ENCODE results near the gene SERPINA3.
"Not testable (repeated sequence)": the region's sequence is repeated elsewhere in the genome, so short reads cannot be mapped to it uniquely, and the experiment has no call there.

The SERPINA3 gene

DNA sequence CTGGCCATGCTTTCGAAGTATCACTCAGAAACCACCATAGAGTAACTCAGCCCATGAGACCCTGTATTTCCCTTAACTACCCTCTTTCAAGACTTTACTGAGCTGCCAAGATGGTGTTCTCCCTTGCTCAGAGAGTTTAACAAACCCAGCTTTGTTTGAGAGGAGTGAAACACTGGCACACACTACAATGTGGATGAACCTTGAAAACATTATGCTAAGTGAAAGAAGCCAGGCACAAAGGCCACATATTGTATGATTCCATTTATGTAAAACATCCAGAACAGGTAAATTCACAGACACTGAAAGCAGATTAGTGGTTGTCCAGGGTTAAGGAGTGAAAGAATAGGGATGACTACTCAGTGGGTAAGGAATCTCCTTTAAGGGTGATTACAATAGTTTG is 18.9 kb downstream of the SERPINA3 start:
- no peak for DNase-seq (ENCODE audit: low read depth in 2 of 3, low spot score in 1 of 3)

DNA sequence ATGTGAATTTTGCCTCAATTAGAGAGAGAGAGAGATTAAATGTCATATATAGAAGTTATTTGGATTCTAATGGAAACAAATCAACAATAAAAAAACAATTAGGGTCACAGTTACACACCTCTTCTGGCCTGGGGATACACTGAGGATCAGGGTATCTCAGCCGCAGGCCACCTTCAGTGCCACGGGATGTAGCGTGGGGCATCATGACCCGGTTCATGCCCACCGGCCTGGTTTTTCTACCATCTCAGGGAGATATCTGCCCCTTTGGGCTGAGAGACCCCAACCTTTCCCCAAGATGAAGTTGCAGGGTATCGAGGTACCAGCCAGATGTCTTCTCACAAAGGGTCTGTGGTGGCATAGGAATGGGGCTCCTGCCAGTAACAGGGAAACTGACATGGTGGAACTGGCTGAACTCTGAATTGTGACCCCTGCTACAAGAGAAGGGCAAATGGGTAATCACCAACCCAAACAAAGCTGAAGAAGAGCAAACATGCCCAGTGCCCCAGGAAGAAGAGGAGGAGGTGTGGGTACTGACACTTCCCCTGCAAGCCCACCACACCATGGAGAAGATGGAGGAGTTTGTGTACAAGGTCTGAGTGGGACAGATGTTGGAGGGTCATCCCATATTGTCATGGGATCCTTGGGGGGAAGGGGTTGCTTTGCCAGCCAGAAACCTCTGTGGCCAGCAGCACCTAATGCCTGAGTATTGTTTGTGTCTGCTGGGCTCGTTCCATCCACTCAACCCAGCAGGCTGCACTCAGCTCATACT is 19.5 kb downstream of the SERPINA3 start:
- DNase-seq (ENCODE audit: low read depth in 2 of 3, low spot score in 1 of 3): no peak

DNA sequence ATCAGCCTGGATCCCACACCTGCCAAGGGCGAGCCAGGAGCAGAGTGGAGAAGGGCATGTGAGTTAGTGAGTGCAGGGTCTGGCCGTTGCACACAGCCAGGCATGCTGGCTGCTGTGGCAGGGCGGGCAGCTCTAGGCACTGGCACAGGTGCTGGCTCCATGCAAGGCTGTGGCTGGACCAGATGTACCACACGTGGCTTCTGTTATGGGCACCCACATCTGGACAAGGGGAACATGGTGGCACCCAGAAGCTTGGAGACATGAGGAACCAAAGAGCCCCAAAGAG is 20.1 kb downstream of the SERPINA3 start:
- DNase-seq (ENCODE audit: low read depth in 2 of 3, low spot score in 1 of 3): no peak

DNA sequence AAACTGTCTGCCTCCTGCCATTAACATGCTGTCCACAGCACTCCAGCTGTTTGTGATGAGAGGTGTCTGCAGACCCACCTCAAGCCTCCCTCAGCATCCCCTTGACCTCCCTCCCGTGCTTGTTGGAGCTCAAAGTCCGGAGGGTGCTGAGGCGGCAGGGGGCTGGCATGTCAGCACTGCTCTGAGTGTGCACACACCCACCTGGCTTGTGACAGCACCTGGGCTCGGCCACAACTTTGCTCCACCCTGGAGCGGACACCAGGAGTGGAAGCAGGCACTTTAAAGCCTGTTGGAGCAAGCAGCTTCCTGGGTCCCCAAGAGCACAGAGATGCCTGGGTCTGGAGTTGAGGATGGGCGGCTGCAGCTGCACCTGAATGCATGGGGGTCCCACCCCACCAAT is 20.9 kb downstream of the SERPINA3 start:
- DNase-seq (ENCODE audit: low read depth in 2 of 3, low spot score in 1 of 3): no peak

GRCh38 chr14:94635154-94635553 is 23.0 kb downstream of the SERPINA3 start:
- DNase-seq (ENCODE audit: low read depth in 2 of 3, low spot score in 1 of 3): no peak

- DNase-seq (ENCODE audit: low read depth in 2 of 3, low spot score in 1 of 3): no peak
Measured at GRCh38 chr14:94636744-94637412, 24.7 kb downstream of the SERPINA3 start.

DNA sequence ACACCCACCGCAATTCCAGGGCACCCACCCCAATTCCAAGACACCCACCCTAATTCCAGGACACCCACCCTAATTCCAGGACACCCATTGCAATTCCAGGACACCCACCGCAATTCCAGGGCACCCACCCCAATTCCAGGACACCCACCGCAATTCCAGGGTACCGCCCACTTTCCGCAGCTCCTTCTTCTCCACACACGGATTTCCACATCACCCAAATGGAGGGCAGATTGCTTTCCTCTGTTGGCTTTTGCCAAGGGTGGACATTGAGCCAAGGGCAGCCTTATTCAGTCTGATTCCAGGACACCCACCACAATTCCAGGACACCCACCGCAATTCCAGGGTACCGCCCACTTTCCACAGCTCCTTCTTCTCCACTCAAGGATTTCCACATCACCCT is 25.6 kb downstream of the SERPINA3 start:
- DNase-seq (ENCODE audit: low read depth in 2 of 3, low spot score in 1 of 3): not testable (repeated sequence)

- DNase-seq (ENCODE audit: low read depth in 2 of 3, low spot score in 1 of 3): no peak
Measured at GRCh38 chr14:94638339-94638738, 26.1 kb downstream of the SERPINA3 start.

DNA sequence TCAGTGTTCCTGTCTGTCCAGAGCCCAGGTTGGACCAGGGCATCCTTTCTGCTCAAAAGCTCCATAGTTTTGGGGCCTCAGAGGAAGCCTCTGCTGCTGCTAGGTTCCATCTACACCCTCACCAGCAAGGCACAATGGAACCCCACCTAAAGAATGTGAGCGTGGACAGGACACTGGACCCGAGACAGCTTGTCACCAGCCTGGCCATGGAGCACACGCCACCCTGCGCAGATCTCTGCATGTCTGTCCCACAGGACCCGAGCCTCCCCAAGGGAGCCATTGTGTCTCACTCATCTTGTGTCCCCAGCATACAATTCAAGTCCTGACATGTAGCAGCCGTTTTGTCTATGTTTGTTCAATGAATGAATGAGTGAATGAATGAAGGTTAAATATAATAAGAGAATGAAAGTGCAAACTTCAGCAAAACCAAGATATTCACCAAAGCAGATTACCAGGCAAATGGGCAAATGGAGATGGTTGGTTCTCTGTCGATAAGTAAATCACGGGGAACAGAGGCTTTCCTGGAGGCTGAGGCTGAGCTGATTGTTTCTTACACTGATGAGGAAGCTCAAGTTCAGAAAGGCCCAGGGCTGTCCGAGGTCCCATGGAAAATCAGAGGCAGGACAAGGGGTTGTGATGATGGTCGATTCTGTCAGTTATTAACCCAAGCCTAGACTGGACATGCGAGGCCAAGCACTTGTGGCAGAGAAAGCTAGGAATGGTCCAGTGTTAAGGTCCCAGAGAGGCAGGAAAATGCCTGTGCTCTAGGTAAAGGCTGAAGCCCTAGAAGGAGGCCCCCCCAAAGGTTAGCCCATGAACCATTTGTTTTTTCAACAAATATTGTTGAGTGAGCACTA is 27.0 kb downstream of the SERPINA3 start:
- no peak for DNase-seq (ENCODE audit: low read depth in 2 of 3, low spot score in 1 of 3)

DNA sequence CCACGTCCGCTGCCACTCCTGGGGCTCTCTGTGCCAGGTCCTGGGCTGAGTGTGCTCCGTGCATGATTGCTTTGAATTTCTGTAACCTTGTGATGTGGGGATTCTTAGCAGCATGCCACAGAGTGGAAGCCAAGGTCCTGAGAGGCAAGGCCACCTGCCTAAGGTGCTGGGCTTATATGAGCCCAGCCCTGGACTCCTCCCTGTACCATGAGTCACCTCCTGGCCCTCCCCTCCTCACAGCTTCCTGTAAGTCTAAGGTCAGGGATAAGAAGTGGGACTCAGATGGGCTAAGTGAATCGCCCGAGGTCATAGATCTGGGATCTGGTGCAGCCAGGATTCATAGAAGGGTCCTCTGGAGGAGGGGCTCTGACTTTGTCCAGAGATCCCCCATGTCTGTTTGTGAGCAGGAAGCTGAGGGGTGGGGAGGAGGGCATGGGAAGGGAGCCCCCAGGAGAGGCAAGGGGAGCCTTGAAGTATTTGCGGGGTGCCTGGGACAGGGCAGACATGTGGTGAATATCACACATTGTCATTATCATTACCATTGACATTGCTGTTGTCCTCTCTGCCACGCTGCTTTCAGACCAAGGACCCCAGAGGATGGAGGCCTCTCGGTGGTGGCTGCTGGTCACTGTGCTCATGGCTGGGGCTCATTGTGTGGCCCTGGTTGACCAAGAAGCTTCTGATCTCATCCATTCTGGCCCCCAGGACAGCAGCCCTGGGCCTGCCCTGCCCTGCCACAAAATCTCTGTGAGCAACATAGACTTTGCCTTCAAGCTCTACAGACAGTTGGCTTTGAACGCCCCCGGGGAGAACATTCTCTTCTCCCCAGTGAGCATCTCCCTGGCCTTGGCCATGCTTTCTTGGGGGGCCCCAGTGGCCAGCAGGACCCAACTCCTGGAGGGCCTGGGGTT is 28.8 kb downstream of the SERPINA3 start:
- no peak for DNase-seq (ENCODE audit: low read depth in 2 of 3, low spot score in 1 of 3)

- DNase-seq (ENCODE audit: low read depth in 2 of 3, low spot score in 1 of 3): no peak
Measured at GRCh38 chr14:94641632-94641955, 29.4 kb downstream of the SERPINA3 start.

- no peak for DNase-seq (ENCODE audit: low read depth in 2 of 3, low spot score in 1 of 3)
Measured at GRCh38 chr14:94643316-94644101, 31.3 kb downstream of the SERPINA3 start.

DNA sequence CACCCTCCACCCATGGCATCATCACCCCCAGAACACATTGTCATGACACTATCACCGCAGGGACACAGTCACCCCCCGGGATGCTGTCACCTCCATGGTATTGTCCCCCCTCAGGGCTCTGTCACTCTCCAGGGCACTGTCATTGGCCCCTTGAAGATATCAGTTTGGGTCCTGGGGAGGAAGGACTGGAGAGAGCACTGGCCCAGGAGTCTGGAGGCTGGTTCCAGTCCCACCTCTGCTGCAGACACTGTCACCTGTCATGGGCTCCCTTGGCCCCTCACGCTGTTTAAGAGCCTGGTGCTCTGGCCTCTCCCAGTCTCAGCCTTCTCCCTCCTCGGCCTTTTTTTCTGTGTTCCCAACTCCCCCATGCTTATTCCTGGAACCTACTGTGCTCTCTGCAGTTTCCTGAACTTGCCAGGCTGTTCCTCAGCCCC is 31.9 kb downstream of the SERPINA3 start:
- DNase-seq (ENCODE audit: low read depth in 2 of 3, low spot score in 1 of 3): no peak

- DNase-seq (ENCODE audit: low read depth in 2 of 3, low spot score in 1 of 3): no peak
Measured at GRCh38 chr14:94646066-94646465, 33.9 kb downstream of the SERPINA3 start.

GRCh38 chr14:94646481-94646880 is 34.3 kb downstream of the SERPINA3 start:
- DNase-seq (ENCODE audit: low read depth in 2 of 3, low spot score in 1 of 3): no peak

DNA sequence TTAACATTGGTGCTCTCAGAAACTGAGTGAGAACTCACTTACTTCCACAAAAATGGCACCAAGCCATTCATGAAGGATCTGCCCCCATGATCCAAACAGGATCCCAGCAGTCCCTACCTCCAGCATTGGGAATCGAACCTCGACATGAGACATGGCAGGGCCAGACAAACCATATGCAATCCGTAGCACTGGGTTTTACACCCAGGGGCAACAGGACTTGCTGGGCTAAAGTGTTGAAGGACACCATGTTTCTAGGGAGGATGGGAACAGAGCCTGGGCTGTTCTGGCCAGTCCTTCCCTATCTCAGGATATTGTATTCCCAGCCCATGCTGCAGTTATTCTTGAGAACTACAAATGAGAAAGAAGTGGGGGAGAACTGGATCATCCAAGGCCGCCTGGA is 36.6 kb downstream of the SERPINA3 start:
- DNase-seq (ENCODE audit: low read depth in 2 of 3, low spot score in 1 of 3): no peak

GRCh38 chr14:94649543-94650443 is 37.6 kb downstream of the SERPINA3 start:
- no peak for DNase-seq (ENCODE audit: low read depth in 2 of 3, low spot score in 1 of 3)

DNA sequence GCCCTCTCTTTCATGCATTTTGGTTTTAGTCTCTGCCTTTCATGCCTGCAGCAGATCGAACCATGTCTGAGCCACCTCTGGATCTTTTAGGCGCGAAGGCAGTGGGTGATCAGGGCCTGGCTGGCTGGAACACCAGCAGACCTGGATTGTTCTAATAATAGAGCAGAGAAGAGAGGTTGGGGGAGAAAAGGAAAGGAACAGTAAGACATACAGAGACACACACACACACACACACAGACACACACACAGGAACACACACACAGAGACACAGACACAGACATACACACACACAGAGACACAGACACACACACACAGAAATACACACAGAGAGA is 38.2 kb downstream of the SERPINA3 start:
- DNase-seq (ENCODE audit: low read depth in 2 of 3, low spot score in 1 of 3): no peak
